Measurements from ENCODE around the gene TMEM266.

Gene TMEM266

DNA sequence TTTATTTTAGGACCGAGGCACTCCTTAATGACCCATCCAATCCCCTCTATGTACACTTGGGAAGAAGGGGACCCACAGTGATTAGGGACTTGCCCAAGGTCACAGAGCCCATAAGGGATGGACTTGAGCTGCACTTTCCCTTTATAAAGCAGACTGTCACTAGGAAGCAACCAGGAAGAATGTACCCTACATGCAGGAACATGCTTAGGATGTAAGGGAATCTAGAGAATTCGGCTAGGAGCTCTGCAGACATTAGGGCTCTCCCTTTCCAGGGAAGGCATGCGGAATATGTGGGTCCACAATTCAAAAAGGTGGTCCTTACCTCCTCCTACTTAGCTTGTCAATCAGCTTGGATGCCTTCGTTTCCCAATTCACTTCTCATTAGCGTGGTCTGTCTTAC is 78.7 kb downstream of the TMEM266 start:
- Histone ChIP-seq H4K8ac (ENCODE audit: low read depth, low read length) (no peak overlapping the region), H3K4me2 (ENCODE audit: low read length) (no peak overlapping the region), H2BK120ac (ENCODE audit: low read depth, low read length) (no peak overlapping the region), H2BK15ac (replicated peaks; ENCODE audit: low read depth) (no peak overlapping the region), H3K36me3 (ENCODE audit: control insufficient read depth, insufficient read depth, low read length) (no peaks in the 10 kb centered on the region), H3K27me3 (ENCODE audit: insufficient read depth, low read length, poor library complexity) (no peaks in the 10 kb centered on the region), H3K56ac (ENCODE audit: low read length) (no peak overlapping the region), H3K18ac (ENCODE audit: low read length) (no peak overlapping the region), H2AK5ac (ENCODE audit: low read length) (no peak overlapping the region), H2BK5ac (ENCODE audit: low read length) (no peak overlapping the region), H3K23ac (ENCODE audit: low read length) (no peak overlapping the region), H3K4ac (ENCODE audit: low read depth, low read length) (no peak overlapping the region), H3K79me2 (ENCODE audit: control insufficient read depth, insufficient read depth, low read length) (no peaks in the 10 kb centered on the region), H3K79me1 (ENCODE audit: low read length) (no peaks in the 10 kb centered on the region), H3K4me3 (ENCODE audit: low read length) (no peak overlapping the region), H4K5ac (ENCODE audit: low read length) (no peak overlapping the region), H3K4me1 (ENCODE audit: control insufficient read depth, low read depth, low read length) (peaks cover 2% of the 10 kb centered on the region), H3K27ac (ENCODE audit: low read depth, low read length) (no peak overlapping the region), H3K9ac (ENCODE audit: low read length) (no peak overlapping the region)
- peak; percentile 25 for DNase-seq
- no CpG with 5 or more reads among the region's 5 CpGs for WGBS (ENCODE audit: extremely low coverage, insufficient coverage, low lambda C conversion rate)

- Histone ChIP-seq H2BK15ac (replicated peaks; ENCODE audit: low read depth) (no peak overlapping the region), H3K23ac (ENCODE audit: low read length) (no peak overlapping the region), H3K56ac (ENCODE audit: low read length) (peak overlapping the region; percentile 77), H3K4me1 (ENCODE audit: control insufficient read depth, low read depth, low read length) (peaks cover 2% of the 10 kb centered on the region), H4K5ac (ENCODE audit: low read length) (no peak overlapping the region), H3K79me2 (ENCODE audit: control insufficient read depth, insufficient read depth, low read length) (no peaks in the 10 kb centered on the region), H3K4me2 (ENCODE audit: low read length) (no peak overlapping the region), H2BK120ac (ENCODE audit: low read depth, low read length) (no peak overlapping the region), H3K4me3 (ENCODE audit: low read length) (no peak overlapping the region), H3K4ac (ENCODE audit: low read depth, low read length) (no peak overlapping the region), H3K18ac (ENCODE audit: low read length) (peak overlapping the region; percentile 3), H3K27ac (ENCODE audit: low read depth, low read length) (no peak overlapping the region), H3K79me1 (ENCODE audit: low read length) (no peaks in the 10 kb centered on the region), H3K9ac (ENCODE audit: low read length) (peak overlapping the region; percentile 25), H3K36me3 (ENCODE audit: control insufficient read depth, insufficient read depth, low read length) (no peaks in the 10 kb centered on the region), H4K8ac (ENCODE audit: low read depth, low read length) (no peak overlapping the region), H2AK5ac (ENCODE audit: low read length) (no peak overlapping the region), H2BK5ac (ENCODE audit: low read length) (no peak overlapping the region), H3K27me3 (ENCODE audit: insufficient read depth, low read length, poor library complexity) (no peaks in the 10 kb centered on the region)
- DNase-seq = peak; percentile 92
- no CpG with 5 or more reads among the region's 16 CpGs for WGBS (ENCODE audit: extremely low coverage, insufficient coverage, low lambda C conversion rate)
Measured at GRCh38 chr15:76139368-76140073, 79.7 kb downstream of the TMEM266 start.

DNA sequence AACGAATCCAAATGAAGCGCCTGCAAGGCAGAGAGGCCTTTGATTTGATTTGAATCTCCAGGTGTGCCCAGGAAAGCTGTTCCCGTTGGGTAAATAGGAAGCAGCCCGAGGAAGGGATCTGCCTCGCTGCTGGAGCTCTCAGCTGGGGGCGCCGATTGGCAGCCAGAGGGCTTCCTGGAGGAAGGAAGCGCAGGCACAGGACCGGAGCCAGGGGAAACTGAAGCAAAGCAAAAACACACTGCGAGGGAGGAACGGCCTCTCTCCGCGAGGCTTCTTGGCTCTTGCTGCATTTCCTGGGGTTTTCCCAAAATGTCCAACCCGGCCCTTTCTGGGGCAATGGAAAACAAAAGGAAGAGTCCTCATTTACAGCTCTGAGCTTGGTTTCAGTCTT is 80.3 kb downstream of the TMEM266 start:
- H3K27ac ChIP-seq (ENCODE audit: low read depth, low read length) = no peak overlapping the region
- H3K9ac ChIP-seq (ENCODE audit: low read length) = no peak overlapping the region
- peak overlapping the region; percentile 3 for H3K18ac ChIP-seq (ENCODE audit: low read length)
- no peak overlapping the region for H3K4me3 ChIP-seq (ENCODE audit: low read length)
- H2AK5ac ChIP-seq (ENCODE audit: low read length) = no peak overlapping the region
- no peak overlapping the region for H3K23ac ChIP-seq (ENCODE audit: low read length)
- no peak overlapping the region for H3K4ac ChIP-seq (ENCODE audit: low read depth, low read length)
- peaks cover 2% of the 10 kb centered on the region for H3K4me1 ChIP-seq (ENCODE audit: control insufficient read depth, low read depth, low read length)
- H4K8ac ChIP-seq (ENCODE audit: low read depth, low read length) = no peak overlapping the region
- H2BK120ac ChIP-seq (ENCODE audit: low read depth, low read length) = no peak overlapping the region
- H3K56ac ChIP-seq (ENCODE audit: low read length) = no peak overlapping the region
- no peaks in the 10 kb centered on the region for H3K79me2 ChIP-seq (ENCODE audit: control insufficient read depth, insufficient read depth, low read length)
- WGBS (ENCODE audit: extremely low coverage, insufficient coverage, low lambda C conversion rate) = no CpG with 5 or more reads among the region's 14 CpGs
- H2BK15ac ChIP-seq (replicated peaks; ENCODE audit: low read depth) = no peak overlapping the region
- H3K36me3 ChIP-seq (ENCODE audit: control insufficient read depth, insufficient read depth, low read length) = no peaks in the 10 kb centered on the region
- no peak overlapping the region for H2BK5ac ChIP-seq (ENCODE audit: low read length)
- H4K5ac ChIP-seq (ENCODE audit: low read length) = no peak overlapping the region
- peak; percentile 41 for DNase-seq
- H3K27me3 ChIP-seq (ENCODE audit: insufficient read depth, low read length, poor library complexity) = no peaks in the 10 kb centered on the region
- no peak overlapping the region for H3K4me2 ChIP-seq (ENCODE audit: low read length)
- H3K79me1 ChIP-seq (ENCODE audit: low read length) = no peaks in the 10 kb centered on the region

- no peaks in the 10 kb centered on the region for H3K79me1 ChIP-seq (ENCODE audit: low read length)
- DNase-seq = no peak
- no peak overlapping the region for H3K4ac ChIP-seq (ENCODE audit: low read depth, low read length)
- H2AK5ac ChIP-seq (ENCODE audit: low read length) = no peak overlapping the region
- peaks cover 4% of the 10 kb centered on the region for H3K4me1 ChIP-seq (ENCODE audit: control insufficient read depth, low read depth, low read length)
- H3K27ac ChIP-seq (ENCODE audit: low read depth, low read length) = no peak overlapping the region
- no peak overlapping the region for H3K18ac ChIP-seq (ENCODE audit: low read length)
- H3K79me2 ChIP-seq (ENCODE audit: control insufficient read depth, insufficient read depth, low read length) = no peaks in the 10 kb centered on the region
- H3K27me3 ChIP-seq (ENCODE audit: insufficient read depth, low read length, poor library complexity) = no peaks in the 10 kb centered on the region
- H3K56ac ChIP-seq (ENCODE audit: low read length) = no peak overlapping the region
- no peak overlapping the region for H4K8ac ChIP-seq (ENCODE audit: low read depth, low read length)
- H3K9ac ChIP-seq (ENCODE audit: low read length) = no peak overlapping the region
- no peak overlapping the region for H4K5ac ChIP-seq (ENCODE audit: low read length)
- H3K4me3 ChIP-seq (ENCODE audit: low read length) = no peak overlapping the region
- no peak overlapping the region for H2BK15ac ChIP-seq (replicated peaks; ENCODE audit: low read depth)
- no peak overlapping the region for H3K4me2 ChIP-seq (ENCODE audit: low read length)
- no peak overlapping the region for H2BK120ac ChIP-seq (ENCODE audit: low read depth, low read length)
- H2BK5ac ChIP-seq (ENCODE audit: low read length) = no peak overlapping the region
- H3K23ac ChIP-seq (ENCODE audit: low read length) = no peak overlapping the region
- WGBS (ENCODE audit: extremely low coverage, insufficient coverage, low lambda C conversion rate) = no CpG with 5 or more reads among the region's 5 CpGs
- H3K36me3 ChIP-seq (ENCODE audit: control insufficient read depth, insufficient read depth, low read length) = no peaks in the 10 kb centered on the region
Measured at GRCh38 chr15:76146812-76147211, 87.0 kb downstream of the TMEM266 start.

DNA sequence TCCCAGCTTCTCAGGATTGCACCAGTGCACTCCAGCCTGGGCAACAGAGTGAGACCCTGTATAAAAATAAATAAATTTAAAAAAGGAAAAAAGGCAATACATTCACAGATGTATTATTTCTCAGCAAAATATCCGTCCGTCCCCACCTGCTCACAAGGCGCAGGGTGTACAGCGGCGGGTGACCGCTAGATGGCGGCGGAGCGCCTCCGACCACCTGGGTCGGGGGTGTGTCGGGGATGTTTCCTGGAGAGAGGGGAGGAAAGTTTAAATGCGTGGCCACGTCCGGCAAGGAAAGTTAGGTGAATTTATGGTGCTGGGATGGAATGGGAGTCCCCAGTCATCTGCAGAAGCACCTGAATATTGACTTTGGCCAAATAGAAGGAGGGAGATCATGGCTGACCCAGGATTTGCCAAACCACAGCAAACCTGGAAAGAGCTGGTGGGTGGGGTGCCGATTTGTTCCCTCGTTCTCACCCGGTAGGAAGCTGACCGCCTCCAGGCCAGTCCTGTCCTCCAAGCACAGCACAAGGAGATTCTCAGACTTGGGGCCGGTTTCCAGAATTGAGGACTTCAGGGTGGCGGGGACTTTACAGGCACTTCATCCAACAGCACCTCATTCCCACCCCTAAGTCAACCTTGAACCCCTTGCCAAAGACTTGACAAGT is 88.3 kb downstream of the TMEM266 start:
- H3K4me2 ChIP-seq (ENCODE audit: low read length) = peak overlapping the region; percentile 54
- no peak overlapping the region for H2BK120ac ChIP-seq (ENCODE audit: low read depth, low read length)
- H3K56ac ChIP-seq (ENCODE audit: low read length) = no peak overlapping the region
- H2AK5ac ChIP-seq (ENCODE audit: low read length) = no peak overlapping the region
- H3K23ac ChIP-seq (ENCODE audit: low read length) = no peak overlapping the region
- H2BK15ac ChIP-seq (replicated peaks; ENCODE audit: low read depth) = no peak overlapping the region
- H2BK5ac ChIP-seq (ENCODE audit: low read length) = no peak overlapping the region
- H3K4ac ChIP-seq (ENCODE audit: low read depth, low read length) = no peak overlapping the region
- H4K5ac ChIP-seq (ENCODE audit: low read length) = no peak overlapping the region
- H3K36me3 ChIP-seq (ENCODE audit: control insufficient read depth, insufficient read depth, low read length) = no peaks in the 10 kb centered on the region
- H3K18ac ChIP-seq (ENCODE audit: low read length) = no peak overlapping the region
- H3K27ac ChIP-seq (ENCODE audit: low read depth, low read length) = no peak overlapping the region
- no CpG with 5 or more reads among the region's 21 CpGs for WGBS (ENCODE audit: extremely low coverage, insufficient coverage, low lambda C conversion rate)
- peaks cover 4% of the 10 kb centered on the region for H3K4me1 ChIP-seq (ENCODE audit: control insufficient read depth, low read depth, low read length)
- DNase-seq = peak; percentile 56
- no peak overlapping the region for H4K8ac ChIP-seq (ENCODE audit: low read depth, low read length)
- no peak overlapping the region for H3K4me3 ChIP-seq (ENCODE audit: low read length)
- H3K79me1 ChIP-seq (ENCODE audit: low read length) = no peaks in the 10 kb centered on the region
- peak overlapping the region; percentile 14 for H3K9ac ChIP-seq (ENCODE audit: low read length)
- H3K79me2 ChIP-seq (ENCODE audit: control insufficient read depth, insufficient read depth, low read length) = no peaks in the 10 kb centered on the region
- H3K27me3 ChIP-seq (ENCODE audit: insufficient read depth, low read length, poor library complexity) = no peaks in the 10 kb centered on the region

All from mesendoderm (in vitro differentiated cells).